Activated CD4-positive, CD25-positive, alpha-beta regulatory T cell treated with anti-CD3 and anti-CD28 coated beads, Interleukin-2, amount 50 U/mL, for 72 hours (primary cell): ENCODE measurements around the gene TESK2.

ENCODE experiments used
- DNase-seq: peaks from one replicate; pipeline ENCODE4 v3.0.0; 2021

TESK2 gene

DNA sequence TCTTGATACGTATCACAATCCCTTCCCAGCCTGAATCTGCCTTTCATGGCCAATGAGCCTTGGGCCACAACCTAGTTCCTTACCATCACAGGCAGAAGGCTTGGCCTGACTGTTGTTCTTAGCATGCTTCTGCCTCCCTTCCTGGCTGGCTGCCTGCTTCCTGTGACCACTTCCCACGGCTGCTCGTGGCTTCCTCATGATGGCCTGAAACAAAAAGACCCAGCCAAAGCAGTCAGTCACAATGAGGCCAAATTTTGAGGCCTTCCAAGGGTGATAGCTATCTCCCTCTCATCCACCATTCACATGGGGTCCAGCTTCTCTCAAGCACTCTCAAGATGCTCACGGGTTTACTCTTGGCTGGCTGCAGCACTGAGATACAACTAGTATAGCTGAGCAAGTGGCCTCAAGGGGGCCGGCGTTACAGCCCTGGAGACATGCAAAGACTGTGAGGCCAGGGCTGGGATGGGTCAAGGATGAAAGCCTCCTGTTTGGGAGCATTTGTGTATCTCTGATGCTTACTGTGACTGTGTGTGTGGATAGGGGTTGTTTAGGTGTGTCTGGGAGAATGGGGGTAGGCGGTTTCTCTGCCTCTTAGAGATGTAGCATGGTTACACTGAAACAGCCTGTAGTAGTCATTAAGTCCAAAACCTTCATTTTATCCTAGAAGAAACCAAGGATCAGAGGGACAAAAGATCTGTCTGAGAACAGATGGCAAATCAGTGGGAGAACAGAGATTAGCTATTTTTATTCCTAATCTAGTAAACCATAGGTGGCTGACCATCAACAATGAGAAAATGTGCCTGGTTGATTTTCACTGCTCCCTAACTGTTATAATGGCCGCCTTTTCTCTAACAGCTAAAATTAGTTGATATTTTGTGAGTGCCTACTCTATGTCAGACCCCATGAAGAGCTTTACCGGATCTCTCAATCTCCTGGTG is 156.4 kb downstream of the TESK2 start:
- DNase-seq: no peak

GRCh38 chr1:45332346-45332720 is 158.6 kb downstream of the TESK2 start:
- no peak for DNase-seq

- DNase-seq: no peak
These were observed 159.3 kb downstream of the TESK2 start for GRCh38 chr1:45331436-45332345.

DNA sequence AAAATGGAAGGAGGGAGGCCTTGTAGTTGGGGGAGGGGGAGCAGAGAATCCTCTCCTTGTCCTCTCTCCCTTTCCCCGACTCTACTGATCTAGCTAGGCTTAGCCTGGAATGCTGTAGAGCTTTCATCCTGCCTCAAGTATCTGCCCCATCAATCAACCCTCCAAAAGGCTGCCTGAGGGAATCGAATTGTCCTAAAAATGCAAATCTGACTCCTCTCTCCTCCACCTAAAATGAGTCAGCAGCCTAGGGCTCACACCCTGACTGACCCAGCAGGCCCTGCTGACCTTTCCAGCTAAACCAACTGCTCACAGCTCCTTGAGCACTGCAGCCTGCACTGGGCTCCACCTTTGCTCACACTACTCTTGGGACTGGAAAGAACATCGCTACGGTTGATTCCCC is 161.5 kb downstream of the TESK2 start:
- DNase-seq: no peak

- no peak for DNase-seq
These were observed 162.3 kb downstream of the TESK2 start for GRCh38 chr1:45328680-45329079.

- DNase-seq: no peak
These were observed 163.1 kb downstream of the TESK2 start for GRCh38 chr1:45327644-45328515.

DNA sequence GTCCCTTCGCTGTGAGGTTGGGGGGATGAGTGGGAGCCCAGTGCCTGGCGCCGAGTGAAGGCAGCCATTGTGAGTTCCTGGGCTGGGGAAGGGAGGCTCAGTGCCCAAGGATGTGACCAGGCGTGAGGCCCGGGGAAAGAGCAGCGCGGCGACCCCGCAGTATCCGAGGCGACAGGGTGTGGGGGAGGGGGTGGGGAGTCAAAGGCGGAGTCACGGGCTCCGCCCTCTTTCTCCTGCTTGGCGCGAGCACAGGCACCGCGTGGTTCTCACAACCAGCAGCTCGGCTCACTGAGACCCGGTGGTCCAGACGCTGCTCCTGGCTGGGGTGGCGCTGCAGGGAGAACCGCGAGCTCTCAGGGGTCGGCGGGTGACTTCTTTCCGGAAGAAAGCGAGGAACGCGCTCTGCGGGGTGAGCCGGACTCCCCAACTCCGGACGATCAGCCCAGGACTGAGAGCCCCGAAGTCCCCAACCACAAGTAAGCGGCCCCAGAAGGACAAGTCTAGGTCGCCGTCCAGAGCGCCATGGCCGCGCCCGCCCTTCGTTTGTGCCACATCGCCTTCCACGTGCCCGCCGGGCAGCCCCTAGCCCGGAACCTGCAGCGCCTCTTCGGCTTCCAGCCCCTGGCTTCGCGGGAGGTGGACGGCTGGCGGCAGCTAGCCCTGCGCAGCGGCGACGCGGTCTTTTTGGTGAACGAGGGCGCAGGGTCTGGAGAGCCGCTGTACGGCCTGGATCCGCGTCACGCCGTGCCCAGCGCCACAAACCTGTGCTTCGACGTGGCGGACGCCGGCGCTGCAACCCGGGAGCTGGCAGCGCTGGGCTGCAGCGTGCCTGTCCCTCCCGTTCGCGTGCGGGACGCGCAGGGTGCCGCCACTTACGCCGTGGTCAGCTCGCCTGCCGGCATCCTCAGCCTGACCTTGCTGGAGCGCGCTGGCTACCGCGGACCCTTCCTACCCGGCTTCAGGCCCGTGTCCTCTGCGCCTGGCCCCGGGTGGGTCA is 164.0 kb downstream of the TESK2 start, which contains the start of gene HPDL:
HPDL (plus strand) TSS at position 269 of the 997 bp plus-strand sequence; CDS start at position 523, 254 bp downstream.
- DNase-seq: no peak

DNA sequence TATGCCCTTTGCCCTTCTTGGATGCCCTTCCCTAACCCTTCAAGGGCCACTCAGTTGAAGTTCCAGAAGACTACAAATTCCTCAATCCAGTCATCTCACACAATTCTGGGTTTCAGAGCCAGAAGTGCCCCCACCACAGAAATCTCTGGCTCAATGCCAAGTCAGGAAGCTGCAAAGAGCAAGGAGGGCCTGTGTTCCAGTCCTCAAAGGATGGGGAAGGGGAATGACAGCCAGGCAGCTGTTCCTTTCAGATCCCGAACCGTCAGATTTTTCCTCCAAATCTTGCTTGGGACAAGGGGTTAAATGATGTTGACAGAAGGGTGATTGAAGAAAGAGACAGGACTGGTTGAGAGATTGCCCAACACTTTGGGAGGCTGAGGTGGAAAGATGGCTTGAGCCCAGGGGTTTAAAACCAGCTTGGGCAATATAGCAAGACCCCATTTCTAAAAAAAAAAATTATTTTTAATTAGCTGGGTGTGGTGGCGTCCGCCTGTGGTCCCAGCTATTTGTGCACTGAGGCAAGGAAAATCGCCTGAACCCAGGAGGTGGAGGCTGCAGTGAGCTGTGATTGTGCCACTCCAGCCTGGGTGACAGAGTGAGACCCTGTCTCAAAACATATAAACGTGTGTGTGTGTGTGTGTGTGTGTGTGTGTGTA is 165.0 kb downstream of the TESK2 start:
- DNase-seq: no peak

- DNase-seq: no peak
These were observed 168.4 kb downstream of the TESK2 start for GRCh38 chr1:45322486-45323040.

- DNase-seq: no peak
These were observed 169.5 kb downstream of the TESK2 start for GRCh38 chr1:45321444-45321843.

DNA sequence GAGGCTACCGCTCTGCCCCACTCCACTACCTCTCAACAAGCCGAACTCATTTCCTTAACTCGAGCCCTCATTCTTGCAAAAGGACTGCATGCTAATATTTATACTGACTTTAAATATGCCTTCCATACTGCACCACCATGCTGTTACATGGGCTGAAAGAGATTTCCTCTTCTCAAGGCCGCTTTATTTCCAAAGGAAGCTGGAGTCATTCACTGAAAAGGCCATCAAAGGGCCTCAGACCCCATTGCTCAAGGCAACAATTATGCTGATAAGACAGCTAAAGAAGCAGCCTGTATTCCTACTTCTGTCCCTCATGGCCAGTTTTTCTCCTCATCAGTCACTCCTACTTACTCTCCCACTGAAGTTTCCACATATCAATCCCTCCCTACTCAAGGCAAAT is 171.2 kb downstream of the TESK2 start:
- no peak for DNase-seq

DNA sequence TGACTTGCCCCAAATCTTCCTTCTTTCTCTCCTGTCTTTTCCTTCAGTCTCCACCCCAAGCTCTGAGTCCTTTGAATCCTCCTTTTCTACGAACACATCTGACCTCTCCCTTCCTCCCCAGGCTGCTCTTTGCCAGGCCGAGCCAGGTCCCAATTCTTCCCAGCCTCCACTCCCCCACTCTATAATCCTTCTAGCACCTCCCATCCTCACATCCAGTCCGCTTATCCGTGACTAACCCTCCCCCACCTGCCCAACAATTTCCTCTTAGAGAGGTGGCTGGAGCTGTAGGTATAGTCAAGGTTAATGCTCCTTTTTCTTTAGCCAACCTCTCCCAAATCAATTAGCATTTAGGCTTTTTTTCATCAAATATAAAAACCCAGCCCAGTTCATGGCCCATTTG is 173.8 kb downstream of the TESK2 start:
- DNase-seq: no peak

GRCh38 chr1:45314266-45314665 is 176.7 kb downstream of the TESK2 start:
- no peak for DNase-seq

- DNase-seq: no peak
These were observed 184.1 kb downstream of the TESK2 start for GRCh38 chr1:45306905-45307304.

DNA sequence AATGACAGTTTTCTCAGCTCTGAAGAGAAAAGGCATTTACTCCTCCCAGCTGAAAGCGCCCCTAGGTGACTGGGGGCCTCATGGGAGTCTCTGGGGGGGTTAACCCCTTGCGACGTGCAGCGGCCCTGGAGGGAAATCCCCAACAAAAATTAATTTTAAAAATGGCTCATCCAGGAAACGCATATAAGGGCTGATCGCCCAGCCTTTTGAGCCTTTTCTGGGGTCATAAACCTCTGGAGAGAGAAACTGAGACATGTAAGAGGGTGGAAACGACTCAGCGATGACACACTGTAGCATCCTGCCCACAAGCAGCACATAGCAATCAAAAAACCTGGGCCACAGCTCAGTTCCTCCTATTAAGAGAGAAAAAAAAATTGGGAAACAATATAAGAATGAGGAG is 184.6 kb downstream of the TESK2 start:
- DNase-seq: no peak

- DNase-seq: no peak
These were observed 185.7 kb downstream of the TESK2 start for GRCh38 chr1:45305231-45305630.

DNA sequence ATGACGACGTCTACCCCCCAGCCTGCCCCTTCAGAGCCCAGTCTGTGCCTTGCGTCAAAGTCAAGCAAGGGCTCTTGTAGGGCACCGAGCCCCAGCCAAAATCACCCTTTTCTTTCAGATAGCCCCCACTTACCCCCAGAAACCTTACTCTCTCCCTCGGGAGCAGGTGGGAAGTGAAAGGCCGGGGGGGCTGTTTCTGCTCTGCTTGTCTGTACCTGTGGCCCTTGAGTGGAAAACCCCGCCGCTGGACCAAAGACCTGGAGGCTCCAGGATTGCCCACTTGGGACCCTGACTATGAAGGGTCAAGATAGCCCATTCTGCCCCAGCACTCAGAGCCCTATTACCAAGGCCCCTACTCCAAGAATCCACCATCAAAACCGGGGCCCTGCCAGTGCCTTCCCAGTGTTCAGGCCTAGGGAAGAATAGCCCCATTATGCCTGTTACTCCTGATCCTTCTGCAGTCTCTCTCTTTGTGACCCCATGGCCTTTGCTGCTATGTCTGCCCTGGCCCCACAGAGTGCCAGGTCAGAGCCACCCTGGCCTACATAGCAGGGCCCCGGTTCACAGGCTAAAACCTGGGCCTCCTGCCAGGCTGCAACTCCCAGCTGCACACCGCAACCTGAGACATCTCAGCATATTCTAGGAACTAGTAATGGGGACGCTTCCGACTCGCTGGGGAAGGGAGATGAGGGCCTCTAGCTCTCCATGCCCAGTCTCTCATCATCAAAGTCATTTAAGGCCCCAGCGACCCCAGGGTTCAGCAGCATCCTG is 186.5 kb downstream of the TESK2 start:
- DNase-seq: no peak

GRCh38 chr1:45303520-45304310 is 187.2 kb downstream of the TESK2 start:
- DNase-seq: peak; percentile 92
